GM12878 (cell line): ENCODE results near the gene PLOD2. TPM values are rescaled to one million over a fixed set of nuclear protein-coding genes. Genes with fewer than 3 reads are reported as not detected.
A peak's percentile ranks its signal among the peaks of the same experiment; 100 is the strongest.

Experiments
- ATAC-seq: fragments of 200-7000 bp; cut with Tn5 transposase; 3 replicates; pipeline ENCODE4 v1.9.1; 2020; ENCODE audit warnings: mild to moderate bottlenecking, moderate library complexity
- BruUV-seq: library from RNA; stranded (reverse); fragments of 400-500 nt; replicated peaks from 2 replicates; lab custom pipeline; 2021; lab: Mats Ljungman, UMichigan
- CTCF ChIA-PET: fragments of 300-600 bp; sonication (Branson Sonifier 250); formaldehyde crosslinking; extraction: SDS; loops from one replicate; lab custom pipeline; 2021; ENCODE audit warnings: inconsistent platforms; lab: Yijun Ruan, JAX
- POLR2A ChIA-PET: fragments of 350-600 bp; formaldehyde crosslinking; extraction: SDS; loops from one replicate; lab custom pipeline; 2021; ENCODE audit warnings: inconsistent platforms; lab: Charles Lee
- RAD21 ChIA-PET: fragments of 300-600 bp; sonication (Branson Sonifier 250); formaldehyde crosslinking; loops from one replicate; lab custom pipeline; 2023; ENCODE audit warnings: antibody characterized with exemption; ENCODE audit not compliant: unreplicated experiment; lab: Charles Lee
- SMC1A ChIA-PET: fragments of 300-600 bp; sonication (Branson Sonifier 250); formaldehyde crosslinking; loops from one replicate; lab custom pipeline; 2023; ENCODE audit not compliant: unreplicated experiment, uncharacterized antibody; lab: Charles Lee
- DNase-seq: peaks from one replicate; pipeline ENCODE4 v3.0.0-alpha.2; 2011; ENCODE audit warnings: low read depth, low spot score
- FAIRE-seq: peaks from 3 replicates; lab custom pipeline; 2011; peaks lifted over from hg19 to GRCh38; lab: Jason Lieb, UNC
- H2AFZ ChIP-seq: 2 replicates; pipeline ENCODE4 v1.6.0; 2011; ENCODE audit warnings: low read depth, low read length, control low read depth; ENCODE audit not compliant: control insufficient read depth
- H3K27ac ChIP-seq: 2 replicates; pipeline ENCODE4 v1.5.1; 2011; ENCODE audit warnings: control low read depth; ENCODE audit not compliant: control insufficient read depth, insufficient read depth
- H3K27me3 ChIP-seq, 2 experiments: replicated peaks in 1 of 2; 2 replicates each; pipeline versions ENCODE4 v1.6.0 to v1.6.1; 2011; ENCODE audit warnings: low read length in 1 of 2; ENCODE audit not compliant: control insufficient read depth in 2 of 2, insufficient read depth in 2 of 2
- H3K36me3 ChIP-seq, 2 experiments: 2 replicates each; pipeline ENCODE4 v1.5.1; 2011; ENCODE audit warnings: low read length in 1 of 2; ENCODE audit not compliant: control insufficient read depth in 2 of 2, insufficient read depth in 2 of 2
- H3K4me1 ChIP-seq: 2 replicates; pipeline ENCODE4 v1.6.1; 2011; ENCODE audit warnings: mild to moderate bottlenecking, low read length, moderate library complexity, mixed read lengths; ENCODE audit not compliant: control insufficient read depth, insufficient read depth
- H3K4me2 ChIP-seq: 2 replicates; pipeline ENCODE4 v1.6.0; 2011; ENCODE audit warnings: control low read depth; ENCODE audit not compliant: control insufficient read depth, insufficient read depth
- H3K4me3 ChIP-seq: fragments of 200-600 bp; sonication (generic); 2 replicates; pipeline ENCODE4 v1.5.1; 2016
- H3K79me2 ChIP-seq: 2 replicates; pipeline ENCODE4 v1.6.0; 2011; ENCODE audit warnings: low read length; ENCODE audit not compliant: control insufficient read depth, insufficient read depth
- H3K9ac ChIP-seq: 2 replicates; pipeline ENCODE4 v1.8.0; 2011; ENCODE audit warnings: low read length, control low read depth, mixed read lengths; ENCODE audit not compliant: control insufficient read depth, insufficient read depth
- H3K9me3 ChIP-seq: replicated peaks from 3 replicates; pipeline ENCODE4 v1.5.1; 2011; ENCODE audit warnings: mild to moderate bottlenecking, low read length; ENCODE audit not compliant: control insufficient read depth, insufficient read depth
- H4K20me1 ChIP-seq: 2 replicates; pipeline ENCODE4 v1.6.0; 2011; ENCODE audit not compliant: control insufficient read depth, insufficient read depth
- CBX5 ChIP-seq: sonication (generic); IDR thresholded peaks from 2 replicates; pipeline ENCODE4 v1.6.1; 2016; ENCODE audit warnings: low read depth, moderate library complexity, mild to moderate bottlenecking, inconsistent platforms
- CEBPB ChIP-seq, 2 experiments: fragments of 150-350 bp in 1 of 2; IDR thresholded peaks; 2 replicates each; pipeline ENCODE4 v1.6.1; 2012 to 2014; ENCODE audit warnings: low read depth in 2 of 2, low read length in 2 of 2, borderline replicate concordance in 1 of 2, inconsistent platforms in 1 of 2
- HCFC1 ChIP-seq: fragments of 150-350 bp; IDR thresholded peaks from 2 replicates; pipeline ENCODE4 v1.6.1; 2014; ENCODE audit warnings: low read length
- NFXL1 ChIP-seq: fragments of 450-650 bp; IDR thresholded peaks from 2 replicates; pipeline ENCODE4 v1.6.1; 2017; ENCODE audit warnings: antibody characterized with exemption, mild to moderate bottlenecking, borderline replicate concordance
- RAD21 ChIP-seq: IDR thresholded peaks from 2 replicates; pipeline ENCODE4 v1.6.1; 2011; ENCODE audit warnings: mild to moderate bottlenecking, low read depth, low read length, moderate library complexity; ENCODE audit not compliant: insufficient read depth
- SIN3A ChIP-seq: IDR thresholded peaks from 2 replicates; pipeline ENCODE4 v1.6.1; 2012; ENCODE audit warnings: low read depth, low read length, improper control_type of control experiment
- SMC3 ChIP-seq: IDR thresholded peaks from 2 replicates; pipeline ENCODE4 v1.6.1; 2011; ENCODE audit warnings: low read length, improper control_type of control experiment, borderline replicate concordance
- SREBF1 ChIP-seq: IDR thresholded peaks from 2 replicates; pipeline ENCODE4 v1.6.1; 2012; ENCODE audit warnings: mild to moderate bottlenecking, low read length
- TAF1 ChIP-seq: IDR thresholded peaks from 2 replicates; pipeline ENCODE4 v1.6.1; 2011; ENCODE audit warnings: mild to moderate bottlenecking, low read depth, low read length, borderline replicate concordance
- WGBS: methylation state at CpG from one replicate; pipeline ENCODE4 v1.1.6; 2016; ENCODE audit warnings: low lambda C conversion rate; ENCODE audit not compliant: insufficient replicate concordance, insufficient coverage; ENCODE audit errors: missing lambda C conversion rate; 5-methylcytosine and 5-hydroxymethylcytosine counted together
- in situ Hi-C: fragments of 300-500 bp; cut with MboI; formaldehyde crosslinking; loops from 9 replicates; pipeline ENCODE4 v1.14.3; 2018; ENCODE audit warnings: mixed read lengths
- intact Hi-C: fragments of 100-400 bp; cut with micrococcal nuclease; formaldehyde crosslinking; loops from one replicate; pipeline ENCODE4 v1.14.2; 2022; ENCODE audit not compliant: unreplicated experiment
- polyA plus RNA-seq, 11 experiments: library from polyadenylated mRNA; depleted of rRNA in 4 of 11; unstranded in 6 of 11; stranded (reverse) in 5 of 11; fragments of >200 nt; fragmentation: Nextera tagmentation in 4 of 11; fragmentation: Illumina TruSeq in 1 of 11; extraction: Ambion mirVana in 4 of 11; extraction: Trizol in 1 of 11; gene quantifications; 1 replicate in 1 of 11; 2 replicates in 10 of 11; pipeline versions ENCODE4 v1.2.1 to v1.2.3, GENCODE V29; 2011 to 2016; ENCODE audit warnings: inconsistent platforms in 2 of 11, missing spikeins in 2 of 11, low read depth in 1 of 11
- total RNA-seq, 4 experiments: library from RNA; depleted of rRNA in 3 of 4; stranded (reverse); fragments of >200 nt in 3 of 4; fragmentation: Illumina TruSeq in 1 of 4; extraction: Trizol in 1 of 4; gene quantifications; 2 replicates each; pipeline versions ENCODE4 v1.2.1 to v1.2.3, GENCODE V29; 2013 to 2021
- TF ChIP-seq, protein P1 (sequence below), 3 experiments: IDR thresholded peaks in 2 of 3; conservative IDR thresholded peaks in 1 of 3; 2 replicates each; pipeline ENCODE4 v1.5.1; 2011; ENCODE audit warnings: low read depth in 3 of 3, low read length in 3 of 3, mild to moderate bottlenecking in 3 of 3, control low read depth in 2 of 3, moderate library complexity in 2 of 3, inconsistent platforms in 1 of 3, mixed read lengths in 1 of 3; ENCODE audit not compliant: control insufficient read depth in 2 of 3, insufficient read depth in 1 of 3; ENCODE audit errors: extremely low read depth in 1 of 3
- TF ChIP-seq, protein P2 (sequence below): IDR thresholded peaks from 2 replicates; pipeline ENCODE4 v1.6.1; 2011; ENCODE audit warnings: borderline replicate concordance, low read depth, mild to moderate bottlenecking, moderate library complexity, mixed read lengths, low read length; ENCODE audit not compliant: insufficient read depth; ENCODE audit errors: extremely low read length

Gene PLOD2
- total and polyA plus RNA-seq, 10 of the 15 experiments (the other 5 are each of a cell fraction or from before 2014, with no cell fraction given) = 0.03 to 0.56 (median 0.33) TPM; not detected in 4

DNA sequence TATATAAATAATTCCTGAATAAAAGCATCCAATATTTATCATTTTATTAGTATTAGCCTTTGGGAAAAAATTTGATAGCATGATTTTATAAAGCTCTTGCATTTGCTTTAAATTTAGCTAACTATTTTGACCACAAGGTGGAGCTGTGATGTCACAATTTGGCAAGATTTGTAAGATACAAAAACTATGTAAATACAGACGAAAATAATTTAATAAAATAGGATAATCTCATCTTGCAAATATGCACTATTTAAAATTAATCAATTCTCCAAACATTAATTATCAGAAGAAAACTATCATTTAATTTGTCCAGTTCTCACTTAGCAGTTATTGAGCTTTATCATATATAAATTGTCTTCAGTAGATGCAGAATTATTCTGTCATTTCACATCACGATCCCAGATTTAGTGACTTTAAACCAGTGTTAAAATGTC is 95.4 kb downstream of the PLOD2 start:
- DNase-seq (no peak), FAIRE-seq (peak; percentile 52), ATAC-seq (no peak)
- H3K9ac ChIP-seq = no peak overlapping the region
- H3K27ac ChIP-seq = no peak overlapping the region
- H3K4me1 ChIP-seq = no peaks in the 10 kb centered on the region
- no peak overlapping the region for H2AFZ ChIP-seq
- CTCF ChIA-PET = interaction anchor here (0.6 to 3.1 kb wide), 32 partner anchors 9 to 1680 kb away, joined by 3 to 63 read pairs (median 4); no protein-coding TSS in a partner anchor
- 0% methylated on average over 2 of the region's 2 CpGs for WGBS
- SMC1A ChIA-PET = interaction anchor here (0.7 to 2.3 kb wide), 21 partner anchors 10 to 576 kb away, joined by 3 to 34 read pairs (median 4); no protein-coding TSS in a partner anchor
- RAD21 ChIA-PET = interaction anchor here (0.7 to 2.4 kb wide), 21 partner anchors 10 to 573 kb away, joined by 3 to 47 read pairs (median 4); no protein-coding TSS in a partner anchor
- in situ Hi-C loops = loop anchor here (25.0 kb wide), 1 partner anchor 522 kb away; no protein-coding TSS in a partner anchor
- no TSS peak for BruUV-seq
- no peaks in the 10 kb centered on the region for H3K9me3 ChIP-seq
- TF ChIP-seq TAF1 = no peak
- TF ChIP-seq, protein P1, sequence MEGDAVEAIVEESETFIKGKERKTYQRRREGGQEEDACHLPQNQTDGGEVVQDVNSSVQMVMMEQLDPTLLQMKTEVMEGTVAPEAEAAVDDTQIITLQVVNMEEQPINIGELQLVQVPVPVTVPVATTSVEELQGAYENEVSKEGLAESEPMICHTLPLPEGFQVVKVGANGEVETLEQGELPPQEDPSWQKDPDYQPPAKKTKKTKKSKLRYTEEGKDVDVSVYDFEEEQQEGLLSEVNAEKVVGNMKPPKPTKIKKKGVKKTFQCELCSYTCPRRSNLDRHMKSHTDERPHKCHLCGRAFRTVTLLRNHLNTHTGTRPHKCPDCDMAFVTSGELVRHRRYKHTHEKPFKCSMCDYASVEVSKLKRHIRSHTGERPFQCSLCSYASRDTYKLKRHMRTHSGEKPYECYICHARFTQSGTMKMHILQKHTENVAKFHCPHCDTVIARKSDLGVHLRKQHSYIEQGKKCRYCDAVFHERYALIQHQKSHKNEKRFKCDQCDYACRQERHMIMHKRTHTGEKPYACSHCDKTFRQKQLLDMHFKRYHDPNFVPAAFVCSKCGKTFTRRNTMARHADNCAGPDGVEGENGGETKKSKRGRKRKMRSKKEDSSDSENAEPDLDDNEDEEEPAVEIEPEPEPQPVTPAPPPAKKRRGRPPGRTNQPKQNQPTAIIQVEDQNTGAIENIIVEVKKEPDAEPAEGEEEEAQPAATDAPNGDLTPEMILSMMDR (IDR thresholded peaks at IDR 0.05 in 2 of 3, conservative IDR thresholded peaks at IDR 0.05 in 1 of 3; ENCODE audit: control insufficient read depth in 2 of 3, extremely low read depth in 1 of 3, insufficient read depth in 1 of 3, low read depth in 3 of 3, low read length in 3 of 3) = peak; percentile 44 to 56 (median 50)
- no peak for TF ChIP-seq HCFC1
- TF ChIP-seq, protein P2, sequence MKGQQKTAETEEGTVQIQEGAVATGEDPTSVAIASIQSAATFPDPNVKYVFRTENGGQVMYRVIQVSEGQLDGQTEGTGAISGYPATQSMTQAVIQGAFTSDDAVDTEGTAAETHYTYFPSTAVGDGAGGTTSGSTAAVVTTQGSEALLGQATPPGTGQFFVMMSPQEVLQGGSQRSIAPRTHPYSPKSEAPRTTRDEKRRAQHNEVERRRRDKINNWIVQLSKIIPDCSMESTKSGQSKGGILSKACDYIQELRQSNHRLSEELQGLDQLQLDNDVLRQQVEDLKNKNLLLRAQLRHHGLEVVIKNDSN = no peak
- no peak for TF ChIP-seq SREBF1
- TF ChIP-seq CBX5 = no peak
- peak; percentile 62 for TF ChIP-seq RAD21
- no peak for TF ChIP-seq SIN3A
- TF ChIP-seq CEBPB (IDR thresholded peaks at IDR 0.05; ENCODE audit: borderline replicate concordance in 1 of 2, low read depth in 2 of 2, low read length in 2 of 2) = no peak
- peak; percentile 48; the same call in 1 of the 2 replicates for TF ChIP-seq SMC3
- no peak for TF ChIP-seq NFXL1
- H3K4me2 ChIP-seq = no peak overlapping the region
- intact Hi-C loops = loop anchor here (5.0 to 10.0 kb wide), 2 partner anchors 122 to 579 kb away; no protein-coding TSS in a partner anchor
- no peak overlapping the region for H3K4me3 ChIP-seq
- no peaks in the 10 kb centered on the region for H3K36me3 ChIP-seq
- H4K20me1 ChIP-seq = no peaks in the 10 kb centered on the region
- POLR2A ChIA-PET = no interaction called here
- H3K27me3 ChIP-seq = no peaks in the 10 kb centered on the region
- H3K79me2 ChIP-seq = no peaks in the 10 kb centered on the region
